Skin of body (tissue), 3 donors: ENCODE data around the gene KRTAP20-3. TPM values are rescaled to one million over a fixed set of nuclear protein-coding genes. Genes with fewer than 3 reads are reported as not detected.

Experiments used
- DNase-seq: peaks from one replicate; lab custom pipeline; 2025; lab: John Stamatoyannopoulos, UW
- small RNA-seq: library from RNA; depleted of rRNA; stranded (forward); fragments of <200 nt; gene quantifications from one replicate; pipeline ENCODE3, GENCODE V24; 2014; ENCODE audit warnings: low replicate concordance
- total RNA-seq: library from RNA; depleted of rRNA; stranded (reverse); fragments of >200 nt; gene quantifications from one replicate; pipeline ENCODE4 v1.2.3, GENCODE V29; 2014

KRTAP20-3 gene
- total RNA-seq, 1 donor from 2014 or later: not detected

DNA sequence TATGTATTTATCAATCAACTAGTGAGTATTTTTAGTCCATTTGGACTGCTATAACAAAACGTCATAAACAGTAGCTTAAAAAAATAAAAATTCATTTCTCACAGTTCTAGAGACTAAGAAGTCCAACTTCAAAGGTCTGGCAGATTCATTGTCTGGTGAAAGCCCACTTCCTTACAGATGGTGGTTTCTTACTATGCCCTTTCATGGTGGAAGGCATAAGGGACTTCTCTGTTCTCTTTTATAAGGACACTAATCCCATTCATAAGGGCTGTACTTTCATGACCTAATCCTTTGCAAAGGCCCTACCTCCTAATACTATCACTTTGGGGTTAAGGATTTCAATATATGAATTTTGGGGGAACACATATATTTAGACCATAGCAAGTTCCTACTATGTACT lies 37.9 kb downstream of the KRTAP20-3 start:
- no peak for DNase-seq

GRCh38 chr21:30684506-30684905 lies 41.8 kb downstream of the KRTAP20-3 start:
- DNase-seq: no peak

- no peak for DNase-seq
These were observed 47.2 kb downstream of the KRTAP20-3 start for GRCh38 chr21:30689822-30690221.

Small RNA genes within 50 kb of the gene (small RNA-seq; reads per million reads assigned to genes)
- gene KRTAP20-1 (not detected), gene KRTAP20-3 (not detected), gene KRTAP20-4 (not detected), gene KRTAP22-1 (not detected)

Other genes with a start within 250 kb of the KRTAP20-3 start
- gene KRTAP13-1, start 246.8 kb upstream of the KRTAP20-3 start, total RNA-seq: 0.99 TPM
- not detected for gene KRTAP13-3, start 216.9 kb upstream of the KRTAP20-3 start, total RNA-seq
- not detected for gene KRTAP13-4, start 212.6 kb upstream of the KRTAP20-3 start, total RNA-seq
- gene KRTAP15-1, start 202.6 kb upstream of the KRTAP20-3 start, total RNA-seq: not detected
- 11.4 TPM for gene KRTAP19-1, start 162.5 kb upstream of the KRTAP20-3 start, total RNA-seq
- not detected for gene KRTAP19-2, start 155.4 kb upstream of the KRTAP20-3 start, total RNA-seq
- 9.7 TPM for gene KRTAP19-3, start 150.9 kb upstream of the KRTAP20-3 start, total RNA-seq
- gene KRTAP19-4, start 145.7 kb upstream of the KRTAP20-3 start, total RNA-seq: not detected
- gene KRTAP19-5, start 140.7 kb upstream of the KRTAP20-3 start, total RNA-seq: 25.9 TPM
- not detected for gene KRTAP19-6, start 101.0 kb upstream of the KRTAP20-3 start, total RNA-seq
- gene KRTAP19-7, start 81.5 kb upstream of the KRTAP20-3 start, total RNA-seq: not detected
- not detected for gene KRTAP22-2, start 52.5 kb upstream of the KRTAP20-3 start, total RNA-seq
- gene KRTAP6-3, start 50.4 kb upstream of the KRTAP20-3 start, total RNA-seq: not detected
- not detected for gene KRTAP6-2, start 44.0 kb upstream of the KRTAP20-3 start, total RNA-seq
- gene KRTAP22-1, start 41.8 kb upstream of the KRTAP20-3 start, total RNA-seq: not detected
- not detected for gene KRTAP6-1, start 28.9 kb upstream of the KRTAP20-3 start, total RNA-seq
- gene KRTAP20-1, start 26.4 kb upstream of the KRTAP20-3 start, total RNA-seq: not detected
- gene KRTAP20-4, start 22.2 kb upstream of the KRTAP20-3 start, total RNA-seq: not detected
- gene KRTAP20-2, start 7.7 kb upstream of the KRTAP20-3 start, total RNA-seq: 1.2 TPM
- gene KRTAP21-3, start 75.9 kb downstream of the KRTAP20-3 start, total RNA-seq: not detected
- gene KRTAP21-2, start 104.4 kb downstream of the KRTAP20-3 start, total RNA-seq: 1.3 TPM
- gene KRTAP21-1, start 112.6 kb downstream of the KRTAP20-3 start, total RNA-seq: not detected
- 2.5 TPM for gene KRTAP8-1, start 170.4 kb downstream of the KRTAP20-3 start, total RNA-seq
- 3.4 TPM for gene KRTAP7-1, start 186.9 kb downstream of the KRTAP20-3 start, total RNA-seq
- 25.4 TPM for gene KRTAP11-1, start 238.7 kb downstream of the KRTAP20-3 start, total RNA-seq